Kidney capillary endothelial cell (primary cell): ENCODE data around the gene GNPTG.

Source experiments
- DNase-seq: peaks from one replicate; pipeline ENCODE4 v3.0.0-alpha.2; 2018; ENCODE audit warnings: low spot score

Gene GNPTG

GRCh38 chr16:1333854-1334700 lies 17.7 kb upstream of the GNPTG start:
- no peak for DNase-seq

- no peak for DNase-seq
Measured at GRCh38 chr16:1334739-1335138, 17.0 kb upstream of the GNPTG start.

GRCh38 chr16:1335211-1335971 lies 16.3 kb upstream of the GNPTG start:
- no peak for DNase-seq

GRCh38 chr16:1335996-1336395 lies 15.7 kb upstream of the GNPTG start:
- no peak for DNase-seq

GRCh38 chr16:1336619-1337018 lies 15.1 kb upstream of the GNPTG start:
- no peak for DNase-seq

- no peak for DNase-seq
Measured at GRCh38 chr16:1337486-1337885, 14.2 kb upstream of the GNPTG start.

- no peak for DNase-seq
Measured at GRCh38 chr16:1338119-1338730, 13.5 kb upstream of the GNPTG start.

- DNase-seq, result no peak
Measured at GRCh38 chr16:1338855-1339675, 12.7 kb upstream of the GNPTG start.

- DNase-seq, result no peak
Measured at GRCh38 chr16:1340730-1341494, 10.8 kb upstream of the GNPTG start.

- DNase-seq, result no peak
Measured at GRCh38 chr16:1341495-1342420, 10.0 kb upstream of the GNPTG start.

GRCh38 chr16:1342526-1343427 lies 9.0 kb upstream of the GNPTG start:
- peak; percentile 89 for DNase-seq

- no peak for DNase-seq
Measured at GRCh38 chr16:1343428-1344242, 8.1 kb upstream of the GNPTG start.

GRCh38 chr16:1344499-1344898 lies 7.2 kb upstream of the GNPTG start:
- no peak for DNase-seq

GRCh38 chr16:1345087-1345486 lies 6.6 kb upstream of the GNPTG start:
- no peak for DNase-seq

- no peak for DNase-seq
Measured at GRCh38 chr16:1345651-1346421, 5.9 kb upstream of the GNPTG start.

- DNase-seq, result no peak
Measured at GRCh38 chr16:1346422-1347285, 5.1 kb upstream of the GNPTG start.
